ENCODE data around the gene SLC41A1.
A peak's percentile ranks its signal among the peaks of the same experiment; 100 is the strongest.

- TF ChIP-seq POLR2AphosphoS5 (IDR thresholded peaks at IDR 0.05; ENCODE audit: low read depth, low read length) (peak; percentile 66; the same call in 1 of the 2 replicates), SPI1 (IDR thresholded peaks at IDR 0.05; ENCODE audit: low read depth, low read length) (no peak), POLR2A (IDR thresholded peaks at IDR 0.05; ENCODE audit: low read depth, low read length) (peak; percentile 24; the same call in 1 of the 2 replicates), TAF1 (IDR thresholded peaks at IDR 0.05; ENCODE audit: low read depth, low read length) (peak; percentile 59), POU2F2 (IDR thresholded peaks at IDR 0.05; ENCODE audit: low read depth, low read length) (no peak)
Observed at GRCh38 chr1:205750138-205751035, 62.6 kb downstream of the SLC41A1 start, which contains the start of gene NUCKS1.

Measured in GM12891 (cell line).